Type B pancreatic cell (in vitro differentiated cells): ENCODE measurements around the gene HAT1. TPM values are rescaled to one million over a fixed set of nuclear protein-coding genes. Genes with fewer than 3 reads are reported as not detected.

ENCODE experiments used
- DNase-seq: peaks from one replicate; pipeline ENCODE4 v3.0.0; 2021; ENCODE audit warnings: mixed read lengths; ENCODE audit not compliant: unreplicated experiment; ENCODE audit errors: extremely low spot score
- H3K27ac Mint-ChIP-seq: 2 replicates; pipeline ENCODE4 v1.8.0; 2021; ENCODE audit warnings: mild to moderate bottlenecking, mixed read lengths
- H3K27me3 Mint-ChIP-seq: 2 replicates; pipeline ENCODE4 v1.8.0; 2021; ENCODE audit warnings: mixed read lengths
- H3K36me3 Mint-ChIP-seq: 2 replicates; pipeline ENCODE4 v1.8.0; 2021; ENCODE audit warnings: mixed read lengths
- H3K4me1 Mint-ChIP-seq: one replicate; pipeline ENCODE4 v1.8.0; 2021; ENCODE audit warnings: mixed read lengths; ENCODE audit not compliant: unreplicated experiment
- H3K4me3 Mint-ChIP-seq: 2 replicates; pipeline ENCODE4 v1.8.0; 2021; ENCODE audit warnings: mild to moderate bottlenecking, mixed read lengths
- H3K9me3 Mint-ChIP-seq: 2 replicates; pipeline ENCODE4 v1.8.0; 2021; ENCODE audit warnings: mixed read lengths
- total RNA-seq: library from RNA; stranded (reverse); gene quantifications from 2 replicates; pipeline ENCODE4 v1.2.1, GENCODE V29; 2021; ENCODE audit warnings: low replicate concordance
- TF ChIP-seq, protein P1 (sequence below): fragments of 200-600 bp; sonication (generic); conservative IDR thresholded peaks from 2 replicates; pipeline ENCODE4 v1.5.0; 2021; ENCODE audit warnings: antibody characterized with exemption, mild to moderate bottlenecking

Gene HAT1
- total RNA-seq, 1 donor from 2014 or later, result 43.1 TPM

DNA sequence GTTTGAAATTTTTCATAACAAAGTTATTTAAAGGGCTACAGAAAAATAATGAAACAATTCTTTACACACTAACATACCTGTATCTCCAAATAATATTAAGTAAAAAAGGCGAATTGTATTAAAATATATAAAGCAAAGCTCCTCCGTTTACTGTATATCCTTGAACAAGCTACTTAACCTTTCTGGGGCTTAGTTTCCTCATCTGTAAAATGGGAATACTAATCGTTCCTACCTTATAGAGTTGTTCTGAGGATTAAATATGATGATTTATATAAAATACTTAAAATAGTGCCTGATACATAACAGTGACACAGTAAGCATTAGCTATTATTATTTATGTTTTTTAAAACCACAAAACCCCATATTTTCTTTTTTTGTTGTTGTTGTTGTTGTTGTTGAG lies 41.5 kb upstream of the HAT1 start:
- H3K27ac Mint-ChIP-seq, result no peak overlapping the region
- H3K4me3 Mint-ChIP-seq, result no peak overlapping the region
- no peaks in the 10 kb centered on the region for H3K9me3 Mint-ChIP-seq
- H3K4me1 Mint-ChIP-seq, result peaks cover 21% of the 10 kb centered on the region
- no peaks in the 10 kb centered on the region for H3K27me3 Mint-ChIP-seq
- TF ChIP-seq, protein P1, sequence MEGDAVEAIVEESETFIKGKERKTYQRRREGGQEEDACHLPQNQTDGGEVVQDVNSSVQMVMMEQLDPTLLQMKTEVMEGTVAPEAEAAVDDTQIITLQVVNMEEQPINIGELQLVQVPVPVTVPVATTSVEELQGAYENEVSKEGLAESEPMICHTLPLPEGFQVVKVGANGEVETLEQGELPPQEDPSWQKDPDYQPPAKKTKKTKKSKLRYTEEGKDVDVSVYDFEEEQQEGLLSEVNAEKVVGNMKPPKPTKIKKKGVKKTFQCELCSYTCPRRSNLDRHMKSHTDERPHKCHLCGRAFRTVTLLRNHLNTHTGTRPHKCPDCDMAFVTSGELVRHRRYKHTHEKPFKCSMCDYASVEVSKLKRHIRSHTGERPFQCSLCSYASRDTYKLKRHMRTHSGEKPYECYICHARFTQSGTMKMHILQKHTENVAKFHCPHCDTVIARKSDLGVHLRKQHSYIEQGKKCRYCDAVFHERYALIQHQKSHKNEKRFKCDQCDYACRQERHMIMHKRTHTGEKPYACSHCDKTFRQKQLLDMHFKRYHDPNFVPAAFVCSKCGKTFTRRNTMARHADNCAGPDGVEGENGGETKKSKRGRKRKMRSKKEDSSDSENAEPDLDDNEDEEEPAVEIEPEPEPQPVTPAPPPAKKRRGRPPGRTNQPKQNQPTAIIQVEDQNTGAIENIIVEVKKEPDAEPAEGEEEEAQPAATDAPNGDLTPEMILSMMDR, result no peak
- DNase-seq, result no peak
- H3K36me3 Mint-ChIP-seq, result peaks cover 9% of the 10 kb centered on the region

DNA sequence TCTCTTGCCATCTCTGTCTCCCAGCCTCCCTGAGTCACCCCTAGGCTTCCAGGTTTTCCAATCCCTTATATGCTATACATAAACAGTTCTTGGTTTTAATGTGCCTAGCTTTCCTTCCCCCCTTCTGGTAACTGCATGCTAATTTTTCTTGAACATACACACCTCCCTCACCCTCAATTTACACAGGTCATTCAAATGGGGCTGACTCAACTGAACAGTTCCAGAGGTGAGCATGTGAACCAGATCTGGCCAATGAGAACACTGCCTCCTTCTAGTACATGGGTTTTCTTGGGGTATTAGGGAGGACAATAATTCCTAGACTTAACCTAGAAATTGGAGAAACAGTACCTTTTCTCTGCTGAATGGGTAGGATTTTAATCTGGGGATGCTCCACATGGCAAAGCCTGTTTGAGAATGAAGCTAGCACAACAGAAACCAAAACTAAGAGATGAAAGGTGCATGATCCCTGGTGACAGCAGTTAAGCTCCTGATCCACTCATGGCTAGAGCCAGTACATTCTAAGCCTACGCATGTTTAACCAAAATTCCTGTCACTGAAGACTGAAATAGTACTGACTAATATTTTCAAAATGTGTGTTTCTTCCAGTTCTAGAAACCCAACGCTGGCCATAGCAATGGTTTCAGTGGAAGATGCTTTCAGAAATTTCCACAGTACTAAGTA lies 40.0 kb upstream of the HAT1 start:
- no peak overlapping the region for H3K4me3 Mint-ChIP-seq
- no peak overlapping the region for H3K27ac Mint-ChIP-seq
- TF ChIP-seq, protein P1, result no peak
- H3K9me3 Mint-ChIP-seq, result no peaks in the 10 kb centered on the region
- H3K4me1 Mint-ChIP-seq, result peaks cover 21% of the 10 kb centered on the region
- H3K36me3 Mint-ChIP-seq, result peaks cover 8% of the 10 kb centered on the region
- H3K27me3 Mint-ChIP-seq, result no peaks in the 10 kb centered on the region
- no peak for DNase-seq

DNA sequence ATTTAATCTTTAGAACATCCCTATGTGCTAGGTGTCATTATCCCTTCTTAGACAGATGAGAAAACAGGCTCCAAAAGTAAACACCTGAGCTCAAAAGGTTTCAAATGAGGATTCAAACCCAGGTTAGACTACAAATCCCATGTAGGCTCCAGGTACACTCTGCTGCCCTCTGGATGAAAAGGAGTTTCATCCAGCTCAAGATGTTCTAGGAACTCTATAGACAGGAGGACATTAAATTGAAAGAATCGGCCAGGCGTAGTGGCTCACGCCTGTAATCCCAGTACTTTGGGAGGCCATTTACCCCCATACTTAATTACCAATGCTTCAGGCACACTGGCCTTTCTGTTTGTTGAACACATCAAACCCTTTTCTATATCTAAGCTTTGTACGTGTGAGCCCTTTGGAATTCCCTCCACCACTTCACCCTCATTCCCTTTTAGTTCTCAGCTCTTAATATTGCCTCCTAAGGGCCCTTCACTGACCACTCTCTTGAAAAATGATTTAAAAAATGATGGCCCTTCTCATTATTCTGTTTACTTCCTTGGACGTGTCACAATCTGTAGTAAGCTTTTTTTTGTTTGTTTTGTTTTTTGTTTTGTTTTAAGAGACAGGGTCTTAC lies 38.9 kb upstream of the HAT1 start:
- Mint-ChIP-seq H3K36me3 (peaks cover 7% of the 10 kb centered on the region), H3K27me3 (no peaks in the 10 kb centered on the region), H3K4me3 (no peak overlapping the region), H3K4me1 (peaks cover 13% of the 10 kb centered on the region), H3K9me3 (no peaks in the 10 kb centered on the region), H3K27ac (no peak overlapping the region)
- no peak for DNase-seq
- TF ChIP-seq, protein P1, result no peak

DNA sequence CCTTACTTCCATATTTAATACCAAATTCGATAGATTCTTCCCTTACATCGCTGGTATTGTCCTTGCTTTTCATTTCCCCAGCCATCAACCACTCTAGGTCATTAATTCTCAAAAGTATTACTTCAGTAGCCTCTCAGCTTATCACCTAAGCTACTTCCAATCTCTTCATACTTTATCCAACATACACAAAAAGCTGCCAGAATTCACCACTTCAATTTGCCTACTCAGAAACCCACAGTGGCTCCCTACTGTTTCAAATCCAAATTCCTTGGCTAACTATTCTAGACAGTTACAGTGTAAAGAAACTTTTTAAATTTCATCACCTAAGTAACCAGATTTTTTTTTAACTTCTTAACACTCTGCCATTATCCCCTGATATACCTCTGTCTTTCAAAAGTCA lies 32.9 kb upstream of the HAT1 start:
- no peaks in the 10 kb centered on the region for H3K27me3 Mint-ChIP-seq
- no peak for DNase-seq

DNA sequence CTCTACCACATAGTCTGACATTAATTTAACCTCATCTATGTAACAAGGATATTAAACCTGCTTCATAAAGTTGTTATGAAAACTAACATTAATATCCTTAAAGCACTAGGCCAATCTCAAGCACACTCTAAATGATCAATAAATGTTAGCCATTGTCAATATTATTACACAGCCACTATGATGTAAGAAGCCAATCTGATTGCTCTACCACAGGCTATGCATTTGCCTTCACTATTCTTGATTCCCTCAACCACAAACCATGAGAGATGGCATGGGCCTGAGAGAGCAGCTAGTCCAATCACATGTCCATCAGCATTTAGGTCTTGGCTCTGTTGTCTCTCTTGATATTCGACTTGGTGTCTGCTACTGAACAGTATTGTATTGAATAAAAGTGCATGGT lies 32.5 kb upstream of the HAT1 start:
- Mint-ChIP-seq H3K36me3 (peaks cover 18% of the 10 kb centered on the region), H3K4me1 (peaks cover 23% of the 10 kb centered on the region), H3K27ac (no peak overlapping the region), H3K9me3 (no peaks in the 10 kb centered on the region), H3K4me3 (no peak overlapping the region), H3K27me3 (no peaks in the 10 kb centered on the region)
- TF ChIP-seq, protein P1, result no peak
- no peak for DNase-seq

More for the DNA sequence above, 32.9 kb upstream of the HAT1 start:
- H3K36me3 Mint-ChIP-seq, result peaks cover 18% of the 10 kb centered on the region
- H3K27ac Mint-ChIP-seq, result no peak overlapping the region
- TF ChIP-seq, protein P1, result no peak
- no peaks in the 10 kb centered on the region for H3K9me3 Mint-ChIP-seq
- peaks cover 18% of the 10 kb centered on the region for H3K4me1 Mint-ChIP-seq
- no peak overlapping the region for H3K4me3 Mint-ChIP-seq
